Measurements from ENCODE around the gene RIC1. TPM values are rescaled to one million over a fixed set of nuclear protein-coding genes. Genes with fewer than 3 reads are reported as not detected.
"Not testable (repeated sequence)": the region's sequence is repeated elsewhere in the genome, so short reads cannot be mapped to it uniquely, and the experiment has no call there.

Gene RIC1
- total RNA-seq, 1 experiment from 2014 or later: 20.9 TPM

DNA sequence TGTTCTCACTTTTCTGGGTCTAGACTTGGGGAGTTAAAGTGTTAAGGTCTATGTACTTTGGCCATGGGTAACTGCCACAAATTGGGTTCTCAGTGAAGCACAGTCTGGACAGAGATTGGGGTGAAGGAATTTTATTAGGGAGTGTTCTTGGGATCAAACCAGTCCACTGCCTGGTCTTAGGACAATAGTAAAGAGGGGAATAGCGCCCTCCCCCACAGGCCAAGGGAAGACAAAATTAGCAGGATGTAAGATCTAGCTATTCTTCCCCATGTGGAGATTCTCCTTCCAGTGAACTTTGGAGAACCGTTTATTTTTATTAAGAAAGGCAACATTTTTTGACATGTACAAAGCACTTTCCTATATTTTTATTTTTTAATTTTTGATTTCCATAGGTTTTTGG lies 18.4 kb upstream of the RIC1 start:
- Histone ChIP-seq H3K27me3 (ENCODE audit: control insufficient read depth, insufficient read depth, low read length) (no peaks in the 10 kb centered on the region), H3K36me3 (replicated peaks; ENCODE audit: control insufficient read depth, insufficient read depth, low read length) (no peaks in the 10 kb centered on the region), H3K4me3 (ENCODE audit: insufficient read depth, low read depth, low read length) (no peak overlapping the region)
- DNase-seq: no peak

- no peak for DNase-seq
These were observed 17.4 kb upstream of the RIC1 start for GRCh38 chr9:5611321-5612184.

GRCh38 chr9:5612185-5612530 lies 16.7 kb upstream of the RIC1 start:
- Histone ChIP-seq H3K4me3 (ENCODE audit: insufficient read depth, low read depth, low read length) (no peak overlapping the region), H3K27me3 (ENCODE audit: control insufficient read depth, insufficient read depth, low read length) (no peaks in the 10 kb centered on the region), H3K36me3 (replicated peaks; ENCODE audit: control insufficient read depth, insufficient read depth, low read length) (no peaks in the 10 kb centered on the region)
- DNase-seq: no peak

More at GRCh38 chr9:5611321-5612184, 17.4 kb upstream of the RIC1 start:
- H3K27me3 ChIP-seq (ENCODE audit: control insufficient read depth, insufficient read depth, low read length): no peaks in the 10 kb centered on the region
- no peak overlapping the region for H3K4me3 ChIP-seq (ENCODE audit: insufficient read depth, low read depth, low read length)
- no peaks in the 10 kb centered on the region for H3K36me3 ChIP-seq (replicated peaks; ENCODE audit: control insufficient read depth, insufficient read depth, low read length)

GRCh38 chr9:5614192-5614591 lies 14.7 kb upstream of the RIC1 start:
- no peak for DNase-seq
- no peaks in the 10 kb centered on the region for H3K27me3 ChIP-seq (ENCODE audit: control insufficient read depth, insufficient read depth, low read length)
- no peaks in the 10 kb centered on the region for H3K36me3 ChIP-seq (replicated peaks; ENCODE audit: control insufficient read depth, insufficient read depth, low read length)
- H3K4me3 ChIP-seq (ENCODE audit: insufficient read depth, low read depth, low read length): no peak overlapping the region

DNA sequence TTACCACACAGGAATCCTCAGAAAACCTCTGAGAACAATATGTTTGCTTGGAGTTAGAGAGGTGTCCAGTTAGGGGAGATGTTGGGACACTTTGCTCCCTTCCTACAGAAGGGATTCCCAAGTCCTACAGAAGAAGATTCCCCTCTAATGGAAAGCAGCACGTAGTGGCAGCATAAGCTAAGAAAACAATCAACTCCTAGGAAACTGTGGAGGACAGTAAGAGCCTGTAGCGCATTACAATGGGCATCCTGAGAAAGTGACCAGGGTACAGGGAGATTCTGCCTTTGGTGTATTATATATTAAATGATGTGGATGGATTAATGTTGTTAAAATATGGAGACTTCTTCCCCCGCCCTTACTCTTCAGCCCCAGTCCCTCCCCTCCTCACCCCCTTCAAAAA lies 13.9 kb upstream of the RIC1 start:
- no peaks in the 10 kb centered on the region for H3K27me3 ChIP-seq (ENCODE audit: control insufficient read depth, insufficient read depth, low read length)
- H3K36me3 ChIP-seq (replicated peaks; ENCODE audit: control insufficient read depth, insufficient read depth, low read length): no peaks in the 10 kb centered on the region
- H3K4me3 ChIP-seq (ENCODE audit: insufficient read depth, low read depth, low read length): no peak overlapping the region
- peak; percentile 15 for DNase-seq

- Histone ChIP-seq H3K4me3 (ENCODE audit: insufficient read depth, low read depth, low read length) (no peak overlapping the region), H3K27me3 (ENCODE audit: control insufficient read depth, insufficient read depth, low read length) (no peaks in the 10 kb centered on the region), H3K36me3 (replicated peaks; ENCODE audit: control insufficient read depth, insufficient read depth, low read length) (no peaks in the 10 kb centered on the region)
- no peak for DNase-seq
These were observed 11.2 kb upstream of the RIC1 start for GRCh38 chr9:5617749-5618148.

DNA sequence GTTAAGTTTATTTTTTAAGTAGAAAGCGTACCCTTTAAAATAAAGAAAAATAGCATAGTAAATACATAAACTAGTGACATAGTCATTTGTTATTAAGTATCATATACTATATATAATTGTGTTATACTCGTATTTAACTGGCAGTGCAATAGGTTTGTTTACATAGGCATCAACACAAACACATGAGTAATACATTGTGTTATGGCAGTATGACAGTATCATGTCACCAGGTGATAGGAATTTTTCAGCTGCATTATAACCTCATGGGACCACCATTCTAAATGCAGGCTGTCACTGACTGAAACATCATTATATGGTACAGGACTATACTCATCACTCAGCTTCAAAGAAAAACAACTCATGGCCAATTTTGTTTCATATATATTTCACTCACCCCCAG lies 8.4 kb upstream of the RIC1 start:
- Histone ChIP-seq H3K4me3 (ENCODE audit: insufficient read depth, low read depth, low read length) (no peak overlapping the region), H3K36me3 (replicated peaks; ENCODE audit: control insufficient read depth, insufficient read depth, low read length) (no peaks in the 10 kb centered on the region), H3K27me3 (ENCODE audit: control insufficient read depth, insufficient read depth, low read length) (no peaks in the 10 kb centered on the region)
- no peak for DNase-seq

DNA sequence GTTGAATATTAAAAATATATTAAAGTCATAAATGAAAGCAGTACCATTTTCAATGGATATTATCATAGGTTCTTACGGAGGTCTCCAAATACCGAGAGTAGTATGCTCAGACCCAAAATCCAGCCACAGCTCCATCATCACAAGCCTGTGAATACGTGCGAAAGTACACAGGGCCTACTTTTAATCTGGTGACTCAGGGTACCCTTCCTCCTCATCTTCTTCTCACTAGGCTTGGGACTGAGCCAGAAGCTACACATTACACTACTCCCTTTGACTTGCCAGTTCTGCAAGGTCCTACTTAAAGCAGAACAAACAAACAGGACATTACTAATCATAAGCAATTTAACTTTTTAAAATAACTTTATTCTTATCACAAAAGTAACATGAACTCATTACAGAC lies 7.6 kb upstream of the RIC1 start:
- H3K27me3 ChIP-seq (ENCODE audit: control insufficient read depth, insufficient read depth, low read length): no peaks in the 10 kb centered on the region
- H3K4me3 ChIP-seq (ENCODE audit: insufficient read depth, low read depth, low read length): no peak overlapping the region
- no peak for DNase-seq
- no peaks in the 10 kb centered on the region for H3K36me3 ChIP-seq (replicated peaks; ENCODE audit: control insufficient read depth, insufficient read depth, low read length)

DNA sequence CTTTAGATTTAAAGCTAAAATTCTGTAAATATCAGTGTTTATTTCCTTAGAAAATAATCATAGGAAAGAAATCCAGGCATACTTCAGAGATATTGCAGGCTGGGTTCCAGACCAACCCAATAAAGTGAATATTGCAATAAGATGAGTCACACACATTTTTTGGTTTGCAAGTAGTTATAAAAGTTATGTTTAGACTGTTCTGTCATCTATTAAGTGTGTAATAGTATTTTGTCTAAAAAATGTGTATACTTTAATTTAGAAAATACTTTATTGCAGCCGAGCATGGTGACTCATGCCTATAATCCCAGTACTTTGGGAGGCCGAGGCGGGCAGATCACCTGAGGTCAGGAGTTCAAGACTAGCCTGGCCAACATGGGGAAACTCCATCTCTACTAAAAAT lies 6.9 kb upstream of the RIC1 start:
- H3K4me3 ChIP-seq (ENCODE audit: insufficient read depth, low read depth, low read length): no peak overlapping the region
- DNase-seq: no peak
- H3K27me3 ChIP-seq (ENCODE audit: control insufficient read depth, insufficient read depth, low read length): no peaks in the 10 kb centered on the region
- no peaks in the 10 kb centered on the region for H3K36me3 ChIP-seq (replicated peaks; ENCODE audit: control insufficient read depth, insufficient read depth, low read length)

DNA sequence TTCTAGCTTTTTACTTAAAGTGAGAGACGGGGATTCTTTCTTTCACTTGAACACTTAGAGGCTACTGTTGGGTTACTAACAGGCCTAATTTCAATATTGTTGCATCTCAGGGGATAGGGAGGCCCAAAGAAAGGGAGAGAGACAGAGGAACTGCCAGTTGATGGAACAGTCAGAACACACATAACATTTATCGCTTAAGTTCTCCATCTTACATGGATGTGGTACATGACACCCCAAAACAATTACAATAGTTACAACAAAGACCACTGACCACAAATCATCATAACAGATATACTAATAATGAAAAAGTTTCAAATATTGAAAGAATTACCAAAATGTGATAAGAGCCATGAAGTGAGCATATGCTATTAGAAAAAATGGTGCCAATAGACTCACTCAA lies 4.3 kb upstream of the RIC1 start:
- DNase-seq: no peak
- Histone ChIP-seq H3K27me3 (ENCODE audit: control insufficient read depth, insufficient read depth, low read length) (no peaks in the 10 kb centered on the region), H3K36me3 (replicated peaks; ENCODE audit: control insufficient read depth, insufficient read depth, low read length) (no peaks in the 10 kb centered on the region), H3K4me3 (ENCODE audit: insufficient read depth, low read depth, low read length) (no peak overlapping the region)

- H3K27me3 ChIP-seq (ENCODE audit: control insufficient read depth, insufficient read depth, low read length): no peaks in the 10 kb centered on the region
- no peak overlapping the region for H3K4me3 ChIP-seq (ENCODE audit: insufficient read depth, low read depth, low read length)
- no peak for DNase-seq
- H3K36me3 ChIP-seq (replicated peaks; ENCODE audit: control insufficient read depth, insufficient read depth, low read length): no peaks in the 10 kb centered on the region
These were observed 1.9 kb upstream of the RIC1 start for GRCh38 chr9:5626727-5627634.

GRCh38 chr9:5627686-5628085 lies 1.2 kb upstream of the RIC1 start:
- DNase-seq; H3K27me3 ChIP-seq (ENCODE audit: control insufficient read depth, insufficient read depth, low read length); H3K36me3 ChIP-seq (replicated peaks; ENCODE audit: control insufficient read depth, insufficient read depth, low read length): not testable (repeated sequence)
- peak overlapping the region; percentile 91; the same call in 1 of the 2 replicates for H3K4me3 ChIP-seq (ENCODE audit: insufficient read depth, low read depth, low read length)

- H3K4me3 ChIP-seq (ENCODE audit: insufficient read depth, low read depth, low read length): peak overlapping the region; percentile 91
- H3K27me3 ChIP-seq (ENCODE audit: control insufficient read depth, insufficient read depth, low read length): no peaks in the 10 kb centered on the region
- H3K36me3 ChIP-seq (replicated peaks; ENCODE audit: control insufficient read depth, insufficient read depth, low read length): no peaks in the 10 kb centered on the region
- DNase-seq: peak; percentile 16
These were observed 751 bp upstream of the RIC1 start for GRCh38 chr9:5628183-5628529.

GRCh38 chr9:5629312-5630080 lies 589 bp downstream of the RIC1 start:
- Histone ChIP-seq H3K4me3 (ENCODE audit: insufficient read depth, low read depth, low read length) (peak overlapping the region; percentile 91), H3K36me3 (replicated peaks; ENCODE audit: control insufficient read depth, insufficient read depth, low read length) (no peaks in the 10 kb centered on the region), H3K27me3 (ENCODE audit: control insufficient read depth, insufficient read depth, low read length) (no peaks in the 10 kb centered on the region)
- DNase-seq: no peak

All from H7 (cell line).